ENCODE results near the gene MAML3. TPM values are rescaled to one million over a fixed set of nuclear protein-coding genes. Genes with fewer than 3 reads are reported as not detected.

MAML3 gene
- polyA plus RNA-seq, 1 donor: 3.9 TPM

GRCh38 chr4:139690419-139690818 is 463.6 kb downstream of the MAML3 start:
- no peak for DNase-seq (ENCODE audit: low read depth)

- no peak for DNase-seq (ENCODE audit: low read depth)
Observed at GRCh38 chr4:139689093-139689722, 464.8 kb downstream of the MAML3 start.

GRCh38 chr4:139686988-139687387 is 467.0 kb downstream of the MAML3 start:
- DNase-seq (ENCODE audit: low read depth): no peak

- DNase-seq (ENCODE audit: low read depth): no peak
Observed at GRCh38 chr4:139686130-139686529, 467.9 kb downstream of the MAML3 start.

- DNase-seq (ENCODE audit: low read depth): no peak
Observed at GRCh38 chr4:139685180-139685579, 468.8 kb downstream of the MAML3 start.

- no peak for DNase-seq (ENCODE audit: low read depth)
Observed at GRCh38 chr4:139684351-139684750, 469.6 kb downstream of the MAML3 start.

GRCh38 chr4:139682741-139683151 is 471.2 kb downstream of the MAML3 start:
- DNase-seq (ENCODE audit: low read depth): no peak

GRCh38 chr4:139682309-139682708 is 471.7 kb downstream of the MAML3 start:
- DNase-seq (ENCODE audit: low read depth): no peak

- DNase-seq (ENCODE audit: low read depth): no peak
Observed at GRCh38 chr4:139676913-139677585, 476.9 kb downstream of the MAML3 start.

- DNase-seq (ENCODE audit: low read depth): no peak
Observed at GRCh38 chr4:139676365-139676764, 477.6 kb downstream of the MAML3 start.

GRCh38 chr4:139675651-139676050 is 478.3 kb downstream of the MAML3 start:
- DNase-seq (ENCODE audit: low read depth): no peak

- no peak for DNase-seq (ENCODE audit: low read depth)
Observed at GRCh38 chr4:139674875-139675550, 479.0 kb downstream of the MAML3 start.

- DNase-seq (ENCODE audit: low read depth): no peak
Observed at GRCh38 chr4:139672732-139673131, 481.3 kb downstream of the MAML3 start.

- no peak for DNase-seq (ENCODE audit: low read depth)
Observed at GRCh38 chr4:139672215-139672614, 481.8 kb downstream of the MAML3 start.

GRCh38 chr4:139670775-139671174 is 483.2 kb downstream of the MAML3 start:
- DNase-seq (ENCODE audit: low read depth): no peak

- no peak for DNase-seq (ENCODE audit: low read depth)
Observed at GRCh38 chr4:139669890-139670289, 484.1 kb downstream of the MAML3 start.

GRCh38 chr4:139669335-139669734 is 484.6 kb downstream of the MAML3 start:
- no peak for DNase-seq (ENCODE audit: low read depth)

GRCh38 chr4:139668658-139669201 is 485.3 kb downstream of the MAML3 start:
- DNase-seq (ENCODE audit: low read depth): no peak

GRCh38 chr4:139668036-139668435 is 485.9 kb downstream of the MAML3 start:
- DNase-seq (ENCODE audit: low read depth): no peak
